Breast epithelium (tissue), 4 donors: Measurements from ENCODE around the gene GAK. TPM values are rescaled to one million over a fixed set of nuclear protein-coding genes. Genes with fewer than 3 reads are reported as not detected.

ENCODE experiments used
- DNase-seq, 2 donors: peaks; one replicate each; pipeline ENCODE4 v3.0.0-alpha.2; 2019; ENCODE audit warnings: low spot score in 2 of 2
- H3K27ac ChIP-seq, 2 donors: fragments of 200-600 bp; sonication (generic) in 1 of 2; one replicate each; pipeline ENCODE4 v1.5.1; 2016 to 2019; ENCODE audit warnings: mild to moderate bottlenecking in 1 of 2
- H3K27me3 ChIP-seq, 2 donors: fragments of 200-600 bp; sonication (generic) in 1 of 2; one replicate each; pipeline versions ENCODE4 v1.5.1 to v1.6.0; 2017 to 2019; ENCODE audit warnings: control low read depth in 1 of 2, mild to moderate bottlenecking in 1 of 2
- H3K36me3 ChIP-seq: fragments of 200-600 bp; one replicate; pipeline ENCODE4 v1.5.1; 2019
- H3K4me1 ChIP-seq, 2 donors: fragments of 200-600 bp; sonication (generic); one replicate each; pipeline ENCODE4 v1.5.1; 2016 to 2019; ENCODE audit warnings: control low read depth in 1 of 2
- H3K4me3 ChIP-seq, 3 donors: fragments of 200-600 bp; sonication (generic); 1 replicate in 2 of 3; 2 replicates in 1 of 3; pipeline ENCODE4 v1.5.1; 2016 to 2019; ENCODE audit warnings: mild to moderate bottlenecking in 3 of 3, moderate library complexity in 2 of 3
- H3K9me3 ChIP-seq, 2 donors: fragments of 200-600 bp; sonication (generic) in 1 of 2; one replicate each; pipeline ENCODE4 v1.5.1; 2016 to 2019; ENCODE audit warnings: control low read depth in 1 of 2
- CTCF ChIP-seq, 3 donors: fragments of 450-650 bp; IDR thresholded peaks; one replicate each; pipeline ENCODE4 v1.5.1; 2016 to 2017; ENCODE audit warnings: antibody characterized with exemption in 3 of 3, mild to moderate bottlenecking in 3 of 3, moderate library complexity in 3 of 3
- POLR2A ChIP-seq: fragments of 450-650 bp; IDR thresholded peaks from one replicate; pipeline ENCODE4 v1.6.1; 2016; ENCODE audit warnings: antibody characterized with exemption, mild to moderate bottlenecking, moderate library complexity
- POLR2AphosphoS5 ChIP-seq, 3 donors: sonication (generic); formaldehyde crosslinking; IDR thresholded peaks; one replicate each; pipeline ENCODE4 v1.6.1; 2017; ENCODE audit warnings: antibody characterized with exemption in 3 of 3
- intact Hi-C: fragments of 100-400 bp; cut with DNase I; formaldehyde crosslinking; loops from one replicate; pipeline ENCODE4 v1.15.1; 2023; ENCODE audit warnings: low total_unique reads
- total RNA-seq, 3 donors: library from RNA; depleted of rRNA; stranded (reverse); fragments of >200 nt; gene quantifications; one replicate each; pipeline ENCODE4 v1.1.0, GENCODE V29; 2016

GAK gene
- total RNA-seq, 3 donors from 2014 or later = 76.2 to 95.7 (median 81.9) TPM

- Histone ChIP-seq H3K27me3 (no peaks in the 10 kb centered on the region), H3K4me1 (no peaks in the 10 kb centered on the region), H3K36me3 (no peaks in the 10 kb centered on the region), H3K9me3 (peaks cover 0 to 6% of the 10 kb centered on the region in 2 donors), H3K27ac (no peak overlapping the region), H3K4me3 (no peak overlapping the region)
- no peak for DNase-seq
- TF ChIP-seq CTCF (IDR thresholded peaks at IDR 0.05) (no peak), POLR2A (no peak), POLR2AphosphoS5 (IDR thresholded peaks at IDR 0.05) (no peak)
- intact Hi-C loops = no loop called here
These were observed 65.9 kb downstream of the GAK start for GRCh38 chr4:866068-866760.

DNA sequence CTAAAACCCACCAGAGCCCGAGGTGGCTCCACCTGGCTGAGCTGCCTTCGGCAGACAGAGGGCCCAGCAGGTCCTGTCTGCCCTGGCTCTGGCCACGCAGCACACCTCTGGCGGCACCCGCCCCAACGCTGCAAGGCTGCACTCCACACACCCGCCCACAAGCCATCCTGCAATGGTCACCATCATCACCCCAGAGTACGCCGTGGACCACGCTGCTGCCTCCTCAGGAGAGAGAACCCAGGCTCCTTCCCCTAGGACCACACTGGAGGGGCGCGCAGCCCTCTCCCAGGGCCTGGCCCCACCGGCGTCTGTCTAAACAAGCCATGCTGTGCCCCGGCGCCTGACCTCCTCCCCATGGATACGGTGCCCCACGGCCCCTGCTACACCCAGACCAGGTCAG lies 66.5 kb downstream of the GAK start:
- Histone ChIP-seq H3K36me3 (no peaks in the 10 kb centered on the region), H3K27ac (no peak overlapping the region), H3K27me3 (no peaks in the 10 kb centered on the region), H3K4me3 (no peak overlapping the region), H3K9me3 (peaks cover 0 to 6% of the 10 kb centered on the region in 2 donors), H3K4me1 (no peaks in the 10 kb centered on the region)
- no peak for DNase-seq
- TF ChIP-seq POLR2A (no peak), POLR2AphosphoS5 (IDR thresholded peaks at IDR 0.05) (no peak), CTCF (IDR thresholded peaks at IDR 0.05) (no peak)
- intact Hi-C loops = no loop called here

DNA sequence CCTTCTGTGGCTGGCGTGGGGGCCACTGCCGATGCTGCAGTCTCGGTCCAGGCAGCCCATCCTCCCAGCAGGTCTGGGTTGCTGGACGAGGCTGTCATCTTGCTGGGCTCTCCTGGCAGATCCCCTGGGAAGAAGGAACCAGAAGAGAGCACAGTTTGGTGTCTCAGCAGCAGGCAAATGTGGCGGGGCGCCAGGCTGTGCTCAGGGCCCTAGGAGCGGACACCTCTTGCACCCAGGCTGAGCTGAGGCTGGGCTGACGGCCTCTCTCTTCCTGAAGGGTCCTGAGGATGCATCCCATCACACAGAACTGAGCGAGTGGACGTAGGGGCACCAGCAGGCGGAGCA lies 67.0 kb downstream of the GAK start:
- Histone ChIP-seq H3K27ac (no peak overlapping the region), H3K36me3 (no peaks in the 10 kb centered on the region), H3K4me1 (no peaks in the 10 kb centered on the region), H3K4me3 (no peak overlapping the region), H3K9me3 (peaks cover 0 to 6% of the 10 kb centered on the region in 2 donors), H3K27me3 (no peaks in the 10 kb centered on the region)
- intact Hi-C loops = no loop called here
- DNase-seq = no peak
- TF ChIP-seq CTCF (IDR thresholded peaks at IDR 0.05) = no peak
- no peak for TF ChIP-seq POLR2AphosphoS5 (IDR thresholded peaks at IDR 0.05)
- no peak for TF ChIP-seq POLR2A

GRCh38 chr4:864456-865120 lies 67.5 kb downstream of the GAK start:
- intact Hi-C loops = no loop called here
- DNase-seq = no peak

More at GRCh38 chr4:864456-865120, 67.5 kb downstream of the GAK start:
- H3K27me3 ChIP-seq = no peaks in the 10 kb centered on the region
- TF ChIP-seq POLR2A (no peak), CTCF (IDR thresholded peaks at IDR 0.05) (no peak), POLR2AphosphoS5 (IDR thresholded peaks at IDR 0.05) (no peak)
- H3K4me1 ChIP-seq = no peaks in the 10 kb centered on the region
- no peak overlapping the region for H3K4me3 ChIP-seq
- H3K9me3 ChIP-seq = peaks cover 0 to 6% of the 10 kb centered on the region in 2 donors
- H3K36me3 ChIP-seq = no peaks in the 10 kb centered on the region
- no peak overlapping the region for H3K27ac ChIP-seq
